HG02938 (cell line): ENCODE results near the gene HOXA4.

Source experiments
- ATAC-seq: cut with Tn5 transposase; IDR thresholded peaks from one replicate; pipeline ENCODE4 v1.9.1; 2021; ENCODE audit warnings: mild to moderate bottlenecking, moderate library complexity; ENCODE audit not compliant: unreplicated experiment

The HOXA4 gene

DNA sequence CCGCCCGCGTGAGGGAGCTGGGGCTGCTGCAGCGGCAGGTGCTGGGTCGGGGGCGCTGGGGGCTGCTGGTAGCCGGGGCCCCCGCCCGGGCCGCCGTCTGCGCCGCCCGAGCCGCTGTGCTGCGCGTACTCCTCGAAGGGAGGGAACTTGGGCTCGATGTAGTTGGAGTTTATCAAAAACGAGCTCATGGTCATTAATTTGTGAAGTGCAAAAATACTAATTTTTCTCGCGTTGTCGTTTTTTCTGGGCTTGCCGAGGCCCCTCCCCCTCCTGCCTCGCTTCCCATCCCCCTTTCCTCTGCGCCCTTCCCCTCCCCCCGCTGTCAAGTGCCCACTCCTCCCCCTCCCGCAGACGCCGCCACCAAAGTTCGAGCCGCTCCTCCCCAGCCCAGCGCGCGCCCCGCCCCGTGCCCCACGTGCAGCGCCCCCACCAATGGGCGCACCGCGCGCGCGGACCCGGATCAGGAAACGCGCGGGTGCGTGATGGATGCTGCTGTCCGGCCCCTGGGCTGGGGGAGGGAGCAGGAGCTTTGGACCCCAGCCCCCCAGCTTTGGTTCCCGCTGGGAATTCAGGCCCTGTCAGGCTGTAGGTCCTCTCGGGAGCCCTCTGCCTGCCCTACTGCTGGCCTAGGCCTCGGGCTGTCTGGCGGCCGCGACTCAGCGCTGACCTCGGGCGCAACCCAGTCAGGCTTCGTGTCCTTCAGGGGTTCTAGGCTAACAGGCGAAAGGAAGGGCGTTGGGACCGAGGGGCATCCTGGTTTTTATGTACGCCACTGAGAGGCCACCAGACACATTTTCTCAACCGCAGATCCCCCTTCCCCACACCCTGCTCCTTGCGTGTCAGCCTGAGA is at the start of gene HOXA4:
Gene HOXA4, minus strand, starts transcription at position 218 of the 850 bp plus-strand sequence. Its CDS starts 24 bp downstream, at position 194.
- no peak for ATAC-seq

DNA sequence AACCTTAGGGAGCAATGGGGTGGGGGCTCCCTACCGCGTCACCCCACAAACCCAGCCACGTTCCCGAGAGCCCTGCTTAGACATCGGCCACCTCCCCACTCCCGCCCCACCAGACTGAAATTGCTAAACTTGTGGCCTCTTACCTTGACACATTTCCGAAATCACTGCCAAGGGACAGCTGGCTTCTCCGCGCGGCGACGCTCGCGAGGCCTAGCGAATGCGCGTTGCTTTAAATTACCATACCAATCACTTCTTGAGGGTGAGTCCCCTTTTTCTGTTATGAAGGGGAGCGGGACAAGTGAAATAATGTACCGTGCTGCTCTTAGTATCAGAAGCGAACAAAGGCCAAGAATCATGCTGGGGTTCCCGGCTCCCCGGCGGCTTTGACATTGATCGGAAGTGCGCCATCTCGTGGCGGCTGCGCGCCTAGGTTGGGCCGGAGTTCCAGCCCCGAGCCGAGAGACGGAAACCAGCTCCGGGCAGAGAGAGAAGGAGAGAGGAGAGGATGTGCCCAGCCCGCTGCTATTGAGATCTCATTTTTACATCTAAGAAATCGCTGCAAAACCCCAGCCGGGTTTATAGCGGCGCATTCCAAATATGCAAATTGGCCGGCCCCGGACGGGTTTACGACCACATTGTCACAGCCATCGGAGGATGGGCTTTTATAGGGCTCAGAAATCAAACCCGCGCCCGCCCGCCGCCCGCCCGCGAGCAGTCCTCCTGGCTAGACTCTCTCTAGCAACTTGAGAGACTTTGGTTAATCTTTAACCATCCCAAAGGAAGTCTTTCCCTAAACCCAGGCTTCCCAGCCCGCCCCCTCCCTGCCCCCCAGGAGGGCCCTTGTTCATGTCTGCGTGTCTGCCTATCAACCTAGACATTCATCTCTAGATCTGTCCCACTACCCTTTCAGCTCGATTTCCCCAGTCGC is 49.2 kb upstream of the HOXA4 start:
- no peak for ATAC-seq

DNA sequence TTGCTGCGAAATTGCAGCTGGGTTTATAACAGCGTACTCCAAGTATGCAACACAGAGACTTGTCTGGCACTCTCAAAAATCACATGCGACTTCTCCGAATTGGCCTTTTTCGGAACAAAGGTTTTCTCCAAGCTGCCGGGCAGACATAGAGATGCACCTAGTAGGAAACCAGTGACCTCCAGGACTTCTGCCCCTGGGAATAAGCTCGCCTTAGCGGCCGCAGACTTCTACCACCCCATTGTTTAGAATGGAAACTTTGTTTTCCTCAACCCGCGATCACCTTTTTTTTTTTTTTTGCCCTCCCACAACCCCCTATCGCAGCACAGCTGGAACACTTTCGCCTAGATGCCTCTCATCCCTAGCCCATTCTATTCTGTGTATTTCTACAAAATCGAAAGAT is 48.5 kb upstream of the HOXA4 start:
- ATAC-seq = no peak

DNA sequence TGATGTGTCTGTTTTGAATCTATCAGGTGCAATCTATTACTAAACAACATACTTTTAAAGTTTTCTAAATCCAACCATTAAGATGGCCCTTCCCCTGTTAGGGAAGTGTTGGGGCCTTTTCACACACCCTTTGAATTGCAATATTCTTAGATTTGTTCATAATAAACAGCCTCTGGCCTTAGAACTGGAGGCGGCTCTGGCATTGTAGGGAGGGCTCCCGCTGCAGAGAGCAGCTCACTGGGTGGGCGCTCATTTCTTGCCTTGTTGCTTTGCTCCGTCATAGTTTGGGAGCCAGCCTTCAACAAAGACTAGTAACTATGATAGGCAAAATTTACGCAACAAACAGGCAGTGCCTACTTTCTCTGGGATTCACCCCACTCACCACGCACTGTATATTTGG is 47.8 kb upstream of the HOXA4 start:
- no peak for ATAC-seq

DNA sequence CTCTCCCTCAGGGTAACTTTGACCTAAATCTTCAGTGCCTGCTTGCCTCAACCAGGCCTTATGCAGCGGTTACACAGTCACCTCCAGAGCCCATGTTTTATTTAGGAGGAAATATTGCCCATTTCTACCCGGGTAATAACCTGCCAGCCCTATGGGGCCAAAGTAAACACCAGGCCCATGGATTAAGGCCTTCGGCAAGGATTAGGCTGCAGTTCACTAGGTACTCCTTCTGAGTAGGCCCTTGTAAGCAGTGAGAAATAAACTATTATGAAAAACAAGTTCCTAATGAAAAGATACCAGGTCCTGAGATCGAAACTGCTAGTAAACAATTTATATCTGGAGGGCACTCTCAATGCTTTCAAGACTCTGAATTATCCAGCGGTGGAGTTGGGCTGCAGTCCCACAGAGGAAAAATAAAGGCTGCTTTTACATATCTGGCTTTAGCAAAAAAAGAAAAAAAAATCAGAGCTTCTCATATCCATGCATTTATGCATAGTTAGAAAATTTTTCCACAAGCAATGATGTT is 47.3 kb upstream of the HOXA4 start:
- ATAC-seq = no peak

DNA sequence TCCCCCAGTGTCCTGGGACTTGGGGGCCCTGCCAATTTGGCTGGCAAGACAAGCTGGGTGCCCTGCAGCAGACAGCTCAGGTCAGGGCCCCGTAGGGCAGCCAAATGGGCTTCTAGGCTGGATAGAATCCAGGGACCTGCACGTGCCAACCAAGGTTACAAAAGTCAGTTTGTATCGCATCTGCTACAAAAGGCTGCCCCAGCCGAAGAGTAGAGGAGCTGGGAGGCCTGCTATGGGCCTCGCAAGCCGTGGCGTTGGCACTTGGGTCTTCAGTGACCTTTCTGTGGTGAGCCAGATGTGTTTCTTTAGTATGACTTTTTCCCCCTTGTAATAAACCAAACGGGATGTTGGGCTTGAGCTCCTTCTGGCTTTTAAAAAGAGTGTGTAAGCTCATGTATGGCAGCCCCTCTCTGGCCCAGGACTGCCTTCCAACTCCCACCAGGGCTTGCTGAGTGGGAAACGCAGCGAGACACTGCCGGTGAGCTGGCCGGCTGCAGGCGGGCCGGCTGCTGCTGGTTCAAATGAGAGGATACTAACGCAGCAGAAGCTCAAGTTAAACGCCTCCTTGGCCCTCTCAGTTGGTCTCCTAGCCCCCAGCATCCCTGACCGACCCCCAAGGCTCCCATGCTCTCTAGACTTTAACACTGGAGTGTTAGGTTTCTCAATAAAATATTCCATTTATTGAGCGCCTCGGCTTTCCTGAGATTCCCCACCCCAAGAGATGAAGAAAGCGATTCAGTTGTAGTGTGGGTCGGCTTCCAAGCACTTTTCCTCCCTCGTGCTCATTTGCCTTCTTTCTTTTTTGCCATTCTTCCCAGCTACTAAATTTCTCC is 46.6 kb upstream of the HOXA4 start:
- ATAC-seq = no peak

DNA sequence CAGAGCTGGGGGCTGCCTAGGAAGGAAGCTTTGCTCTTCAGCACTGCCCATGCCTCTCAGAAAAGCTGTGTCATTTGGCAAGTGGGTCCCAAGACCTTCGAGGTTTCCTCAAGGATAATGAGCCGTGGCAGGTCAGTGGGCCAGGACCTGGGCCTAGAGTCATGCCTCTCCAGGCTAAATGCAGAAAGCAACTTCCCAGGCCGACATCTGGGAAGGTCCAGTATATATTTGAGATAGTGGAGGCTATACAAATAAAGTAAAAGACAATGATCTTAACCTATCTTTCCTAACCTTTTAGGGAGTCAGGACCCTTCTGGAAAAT is 45.9 kb upstream of the HOXA4 start:
- ATAC-seq = no peak

DNA sequence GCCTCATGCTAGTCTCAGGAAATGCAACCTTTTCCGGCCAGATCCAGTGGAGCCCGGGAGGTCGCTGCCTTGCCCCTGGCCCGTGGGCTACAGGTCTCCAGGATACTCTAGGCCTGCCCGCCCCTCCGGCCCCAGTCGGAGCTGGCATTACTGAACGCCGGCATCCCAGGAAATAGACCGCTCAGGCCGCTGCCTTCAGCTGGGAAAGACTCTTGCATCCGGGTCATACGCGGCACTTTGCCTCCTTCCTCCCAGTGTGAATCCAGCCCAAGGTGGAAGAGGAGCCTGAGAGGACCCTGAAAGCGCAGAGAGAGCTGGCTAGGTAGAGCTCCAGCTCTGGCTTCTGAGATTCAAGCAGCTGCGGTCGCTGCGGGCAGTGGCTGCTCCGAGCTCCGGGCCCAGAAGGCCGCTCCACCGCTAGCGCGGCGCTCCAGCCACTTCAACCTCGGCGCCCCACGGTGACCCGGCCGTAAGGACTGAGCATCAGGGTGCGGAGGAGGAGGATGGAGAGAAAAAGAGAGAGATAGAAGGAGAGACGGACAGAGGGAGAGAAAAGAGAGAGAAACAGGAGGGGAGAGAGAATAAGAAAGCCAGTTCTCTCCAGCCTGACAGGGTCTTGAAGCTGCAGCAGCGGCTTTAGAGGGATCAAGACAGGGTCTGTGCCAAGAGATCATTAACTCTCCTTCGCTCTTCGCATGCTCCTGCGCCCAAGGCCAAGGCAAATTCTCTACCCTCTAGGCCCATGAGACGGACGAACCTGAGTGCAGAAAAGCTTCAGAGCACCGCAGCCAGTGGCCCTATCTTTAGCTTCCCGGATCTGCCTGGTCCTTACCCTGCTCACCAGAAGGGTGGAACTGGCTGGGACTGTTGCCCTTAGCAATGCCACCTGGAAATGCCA is 45.3 kb upstream of the HOXA4 start:
- ATAC-seq = no peak

DNA sequence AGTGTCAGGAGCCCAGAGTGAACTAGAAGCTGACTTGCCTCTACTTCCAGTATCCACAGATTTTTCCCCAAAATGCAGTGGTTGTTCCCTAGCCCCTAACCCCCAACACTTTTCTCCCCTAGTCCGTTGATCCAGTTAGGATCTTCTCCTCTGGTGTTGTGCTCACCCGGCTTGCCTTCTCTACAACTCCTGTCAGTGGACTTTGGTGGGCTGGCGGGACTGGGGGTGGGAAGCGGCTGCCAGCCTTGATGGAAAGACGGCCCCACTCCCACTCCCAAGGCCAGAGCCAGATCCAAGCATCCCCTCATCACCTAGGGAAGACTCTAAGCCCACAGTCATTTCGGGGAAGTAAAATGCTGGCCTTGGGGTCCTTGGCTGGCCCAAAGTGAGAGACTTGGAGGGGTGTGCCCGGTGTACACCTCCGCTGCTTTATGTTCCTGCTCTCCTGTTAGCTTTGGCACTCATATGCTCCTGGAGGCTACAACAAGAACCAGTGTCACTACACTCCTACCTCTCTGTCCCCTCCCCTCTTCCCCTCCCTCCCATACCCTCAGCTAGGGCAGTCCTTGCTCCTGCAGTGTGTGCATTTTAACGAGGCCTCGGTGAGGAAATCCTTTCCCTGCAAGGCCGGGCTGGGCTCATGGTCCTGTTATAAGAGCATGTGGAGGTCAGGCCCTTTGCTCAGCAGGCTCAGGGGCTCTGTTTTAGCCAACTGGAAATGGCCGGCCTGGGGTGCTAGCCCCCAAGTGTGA is 44.5 kb upstream of the HOXA4 start:
- no peak for ATAC-seq

DNA sequence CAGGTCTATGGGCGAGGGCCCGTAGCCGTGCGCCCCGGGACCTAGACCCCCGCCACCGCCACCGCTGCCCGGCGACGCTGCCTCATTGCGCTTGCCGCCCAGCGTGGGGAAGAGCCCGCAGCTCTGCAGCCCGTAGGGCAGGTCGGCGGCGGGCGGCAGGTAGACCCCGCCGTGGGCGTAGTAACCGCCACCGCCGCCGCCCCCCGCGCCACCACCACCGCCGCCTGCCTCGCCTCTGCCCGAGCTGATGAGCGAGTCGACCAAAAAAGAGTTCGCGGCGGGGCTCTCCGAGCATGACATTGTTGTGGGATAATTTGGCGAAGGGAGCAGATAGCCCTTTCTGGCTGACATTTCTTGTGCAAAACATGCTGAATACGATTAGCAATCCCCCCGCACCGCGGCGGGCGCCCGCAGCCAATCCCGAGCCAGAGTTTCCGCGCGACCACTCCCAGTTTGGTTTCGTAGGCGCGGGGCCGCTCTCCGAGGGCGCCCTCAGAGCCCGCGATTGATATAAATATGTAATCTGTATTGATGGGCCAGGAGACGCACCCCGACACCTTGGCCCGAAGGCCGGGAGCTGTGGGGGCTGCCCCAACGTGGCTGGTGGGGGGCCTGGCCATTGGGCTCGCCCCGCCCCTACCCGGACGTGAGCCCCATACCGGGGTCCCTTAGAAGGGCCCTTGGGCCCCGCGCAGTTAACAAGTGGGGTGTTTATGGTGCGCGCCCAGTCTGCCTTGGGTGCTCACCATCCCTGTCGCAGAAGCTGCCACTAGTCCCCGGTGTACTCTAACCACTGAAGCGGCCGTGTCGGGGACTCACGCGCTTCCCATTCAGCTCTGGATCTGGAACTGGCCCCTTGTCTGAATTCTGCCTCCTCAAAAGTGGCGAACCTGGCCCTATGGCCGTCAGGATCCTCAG is 43.7 kb upstream of the HOXA4 start, which contains the start of gene HOXA10:
Gene HOXA10, minus strand, starts transcription at position 365 of the 918 bp plus-strand sequence. Its CDS starts 14 bp downstream, at position 351.
- ATAC-seq = no peak

DNA sequence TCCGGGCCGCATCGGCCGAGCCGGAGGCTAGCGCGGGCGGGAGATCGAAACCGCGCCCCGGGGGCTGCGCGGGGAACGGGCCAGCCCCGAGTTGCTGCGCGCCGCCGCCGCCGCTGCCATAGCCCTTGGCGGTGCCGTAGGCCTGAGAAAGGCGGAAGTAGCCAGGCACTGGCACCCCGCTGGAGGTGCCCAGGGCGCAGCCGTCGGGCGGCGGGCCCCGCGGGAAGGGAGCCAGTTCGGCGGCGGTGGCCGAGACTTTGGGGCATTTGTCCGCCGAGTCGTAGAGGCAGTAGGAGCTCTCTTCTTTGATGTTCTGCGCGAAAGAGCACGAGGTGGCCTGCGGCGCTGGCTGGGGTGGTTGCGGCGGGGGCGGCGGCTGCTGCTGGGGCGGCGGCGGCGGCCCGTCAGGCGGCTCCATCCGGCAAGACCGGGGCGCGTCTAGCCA is 43.0 kb upstream of the HOXA4 start:
- ATAC-seq = no peak

DNA sequence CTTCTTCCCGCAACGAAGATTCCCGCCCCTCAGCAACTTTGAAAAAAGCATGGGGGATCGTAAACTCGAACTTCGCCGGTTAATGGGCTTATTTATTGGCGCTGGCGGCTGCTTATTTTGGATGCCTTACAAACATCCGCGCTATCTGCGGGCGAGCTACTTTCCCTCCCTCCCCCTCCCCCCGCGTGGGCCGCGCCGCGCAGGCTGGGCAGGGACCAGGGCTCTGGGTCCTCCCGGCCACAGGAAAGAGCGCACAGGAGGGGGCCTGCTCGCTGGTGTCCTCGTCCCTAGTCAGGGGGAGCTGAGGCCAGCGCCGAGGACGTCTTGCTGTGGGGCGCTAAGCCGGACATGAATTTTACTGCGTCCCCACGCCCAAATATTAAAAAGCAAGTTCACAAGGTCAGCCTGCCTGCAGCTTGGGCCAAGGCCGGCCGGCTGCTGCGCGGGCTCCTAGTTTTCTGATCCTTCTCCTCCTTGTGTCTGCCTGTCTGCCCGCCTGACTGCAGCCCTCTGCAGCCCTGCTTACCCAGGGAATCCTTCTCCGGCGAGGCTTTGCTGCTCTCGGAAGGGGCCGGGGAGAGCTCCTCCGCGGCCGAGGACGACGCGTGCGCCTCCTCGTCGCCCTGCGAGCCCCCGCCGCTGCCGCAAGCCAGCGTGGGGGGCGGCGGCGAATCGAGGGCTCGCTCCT is 42.4 kb upstream of the HOXA4 start:
- no peak for ATAC-seq

DNA sequence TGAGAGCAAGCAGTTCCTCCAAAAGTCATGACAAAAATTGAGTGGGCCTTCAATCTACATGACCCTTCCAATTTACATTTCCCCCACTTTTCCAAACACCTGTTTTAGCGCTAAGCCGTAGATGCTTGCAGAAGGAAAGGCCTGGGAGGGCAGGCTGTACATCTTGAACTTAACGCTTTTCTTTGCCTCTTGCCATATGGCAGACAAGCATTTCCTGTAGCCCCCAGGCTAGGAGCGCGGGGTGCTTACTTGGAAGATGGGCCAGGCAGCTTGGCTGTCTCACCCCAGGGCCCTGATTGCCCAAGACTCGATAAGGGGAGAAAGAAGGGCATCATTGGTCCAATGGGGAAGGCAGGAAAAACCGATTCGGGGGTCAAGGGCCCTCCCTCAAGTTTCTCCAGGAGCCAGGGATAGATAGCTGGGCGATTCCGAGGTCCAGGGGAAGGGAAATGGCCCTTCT is 41.8 kb upstream of the HOXA4 start:
- no peak for ATAC-seq

DNA sequence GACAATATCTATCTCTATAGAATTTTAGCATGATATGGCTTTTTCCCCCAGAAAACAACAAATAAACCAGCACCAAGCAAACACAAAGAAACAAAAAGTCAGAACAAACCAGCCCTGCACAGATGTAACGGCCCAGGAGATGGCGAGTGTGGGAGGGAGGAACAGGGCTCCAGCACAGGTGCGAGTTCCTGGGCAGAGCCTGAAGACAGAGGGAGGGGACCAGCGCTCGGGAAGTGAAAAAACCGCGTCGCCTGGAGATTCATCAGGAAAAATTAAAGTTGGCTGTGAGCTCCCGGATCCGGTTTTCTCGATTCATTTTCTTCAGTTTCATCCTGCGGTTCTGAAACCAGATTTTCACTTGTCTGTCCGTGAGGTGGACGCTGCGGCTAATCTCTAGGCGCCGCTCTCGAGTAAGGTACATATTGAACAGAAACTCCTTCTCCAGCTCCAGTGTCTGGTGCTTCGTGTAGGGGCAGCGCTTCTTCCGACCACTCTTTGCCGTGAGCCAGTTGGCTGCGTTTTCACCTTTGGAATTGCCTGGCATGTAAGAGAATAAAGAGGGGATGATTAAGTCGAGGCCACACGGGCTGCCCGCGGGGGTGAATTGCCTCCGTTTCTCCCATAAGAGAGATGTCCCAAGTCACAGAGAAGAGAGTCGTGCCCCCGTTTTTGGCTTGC is 41.2 kb upstream of the HOXA4 start:
- ATAC-seq = no peak

DNA sequence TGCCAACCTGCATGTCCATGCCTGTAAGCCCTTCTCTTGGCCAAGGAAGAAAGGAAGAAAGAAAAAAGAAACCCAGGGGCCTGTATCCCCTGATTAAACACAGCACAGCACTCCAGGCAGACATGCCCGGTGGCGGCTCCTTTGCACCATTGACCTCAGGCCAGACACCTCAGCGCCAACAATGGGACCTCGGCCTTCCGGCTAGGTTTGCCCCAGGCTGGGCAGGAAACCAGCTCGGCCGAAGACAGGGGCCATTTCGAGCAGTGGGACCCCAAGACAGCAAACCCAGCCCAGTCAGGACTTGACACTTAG is 40.7 kb upstream of the HOXA4 start:
- no peak for ATAC-seq

DNA sequence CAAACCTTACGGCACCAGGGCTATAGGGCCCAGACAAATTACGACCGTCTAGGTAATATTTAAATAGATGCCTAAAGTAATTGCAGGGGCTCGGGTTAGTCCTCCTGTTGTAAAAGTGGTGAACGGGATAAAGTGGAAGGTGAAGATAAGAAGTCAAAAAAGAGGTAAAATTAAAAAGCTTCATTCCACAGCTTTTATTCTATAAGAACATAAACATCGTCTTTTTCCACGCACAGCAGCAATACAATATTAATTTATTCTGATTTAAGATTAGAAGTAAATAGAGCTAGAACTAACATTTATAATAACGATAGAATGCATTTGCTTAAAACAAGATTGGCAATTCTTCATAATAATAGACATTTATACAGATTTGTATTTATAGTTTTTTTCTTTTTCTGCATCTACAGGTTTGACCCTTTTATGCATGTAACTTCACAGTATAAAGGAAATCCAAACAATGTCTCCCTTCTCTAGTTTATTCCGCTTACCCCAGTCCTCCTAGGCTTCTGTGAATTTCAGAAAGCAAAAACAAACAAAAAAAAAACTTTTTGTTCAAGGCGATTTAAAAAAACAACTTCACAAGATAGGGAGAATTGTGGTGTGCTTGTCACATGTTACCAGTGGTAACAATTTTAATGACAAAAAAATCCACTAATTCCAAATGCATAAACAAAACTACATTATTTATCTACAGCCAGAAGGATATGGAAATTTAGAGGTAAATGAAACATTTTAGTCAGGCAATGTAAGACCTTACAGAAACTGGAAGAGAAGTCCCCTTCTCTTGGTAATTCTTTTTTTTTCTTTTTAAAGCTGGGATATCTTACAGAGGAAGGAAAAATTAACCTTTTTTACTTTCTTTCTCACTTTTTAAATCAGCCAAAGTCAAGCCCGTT is 40.1 kb upstream of the HOXA4 start:
- ATAC-seq = no peak
